Hepatocyte (in vitro differentiated cells): ENCODE data around the gene MAB21L3. TPM values are rescaled to one million over a fixed set of nuclear protein-coding genes. Genes with fewer than 3 reads are reported as not detected.

Experiments
- DNase-seq: peaks from one replicate; pipeline ENCODE4 v3.0.0-alpha.2; 2016; ENCODE audit warnings: low spot score
- H2AFZ ChIP-seq: fragments of 200-600 bp; sonication (generic); 2 replicates; pipeline ENCODE4 v1.6.0; 2016; ENCODE audit warnings: antibody characterized with exemption, mild to moderate bottlenecking
- H3K27ac ChIP-seq: fragments of 200-600 bp; sonication (generic); 2 replicates; pipeline ENCODE4 v1.5.1; 2016; ENCODE audit warnings: mild to moderate bottlenecking
- H3K27me3 ChIP-seq: fragments of 200-600 bp; sonication (generic); 2 replicates; pipeline ENCODE4 v1.6.1; 2016
- H3K36me3 ChIP-seq: fragments of 200-600 bp; sonication (generic); replicated peaks from 2 replicates; pipeline ENCODE4 v1.5.1; 2016; ENCODE audit warnings: low read depth; ENCODE audit not compliant: insufficient read depth
- H3K4me1 ChIP-seq: fragments of 200-600 bp; sonication (generic); 2 replicates; pipeline ENCODE4 v1.5.1; 2016; ENCODE audit warnings: mild to moderate bottlenecking, moderate library complexity; ENCODE audit not compliant: insufficient read depth
- H3K4me2 ChIP-seq: fragments of 200-600 bp; sonication (generic); 2 replicates; pipeline ENCODE4 v1.6.0; 2016
- H3K4me3 ChIP-seq: fragments of 200-600 bp; sonication (generic); 2 replicates; pipeline ENCODE4 v1.5.1; 2016; ENCODE audit warnings: mild to moderate bottlenecking
- H3K79me2 ChIP-seq: fragments of 200-600 bp; sonication (generic); 2 replicates; pipeline ENCODE4 v1.6.0; 2017; ENCODE audit warnings: mild to moderate bottlenecking
- H3K9me2 ChIP-seq: fragments of 200-600 bp; sonication (generic); replicated peaks from 2 replicates; pipeline ENCODE4 v1.6.0; 2017; ENCODE audit warnings: mild to moderate bottlenecking; ENCODE audit not compliant: insufficient read depth
- H3K9me3 ChIP-seq: fragments of 200-600 bp; sonication (generic); 2 replicates; pipeline ENCODE4 v1.5.1; 2016; ENCODE audit warnings: low read depth, mild to moderate bottlenecking
- H4K20me1 ChIP-seq: fragments of 200-600 bp; sonication (generic); 2 replicates; pipeline ENCODE4 v1.6.0; 2016; ENCODE audit warnings: mild to moderate bottlenecking; ENCODE audit not compliant: insufficient read depth, poor library complexity, severe bottlenecking
- EZH2 ChIP-seq: fragments of 200-600 bp; sonication (generic); IDR thresholded peaks from 2 replicates; pipeline ENCODE4 v1.6.1; 2016; ENCODE audit warnings: antibody characterized with exemption, mild to moderate bottlenecking, borderline replicate concordance
- EZH2phosphoT487 ChIP-seq: fragments of 200-600 bp; sonication (generic); IDR thresholded peaks from one replicate; pipeline ENCODE4 v1.6.1; 2018; ENCODE audit warnings: antibody characterized with exemption, mild to moderate bottlenecking, low read depth, moderate library complexity; ENCODE audit not compliant: unreplicated experiment, severe bottlenecking
- WGBS: methylation state at CpG from one replicate; pipeline ENCODE4 v1.1.6; 2016; ENCODE audit warnings: low lambda C conversion rate; ENCODE audit errors: missing lambda C conversion rate; 5-methylcytosine and 5-hydroxymethylcytosine counted together
- polyA plus RNA-seq: library from polyadenylated mRNA; unstranded; fragments of >200 nt; fragmentation: Nextera tagmentation; extraction: Ambion mirVana; gene quantifications from 2 replicates; pipeline ENCODE4 v1.2.1, GENCODE V29; 2016
- total RNA-seq: library from RNA; depleted of rRNA; stranded (reverse); fragments of >200 nt; gene quantifications from 2 replicates; pipeline ENCODE4 v1.2.3, GENCODE V29; 2014
- TF ChIP-seq, protein P1 (sequence below): fragments of 200-600 bp; sonication (generic); IDR thresholded peaks from 2 replicates; pipeline ENCODE4 v1.5.1; 2016; ENCODE audit warnings: antibody characterized with exemption, mild to moderate bottlenecking; ENCODE audit not compliant: poor library complexity

Gene MAB21L3
- total and polyA plus RNA-seq, 2 experiments from 2014 or later: 0.47 to 0.74 TPM

GRCh38 chr1:116115476-116116439 lies 4.6 kb downstream of the MAB21L3 start:
- H3K27ac ChIP-seq: no peak overlapping the region
- no peaks in the 10 kb centered on the region for H3K79me2 ChIP-seq
- H3K9me3 ChIP-seq: no peaks in the 10 kb centered on the region
- H4K20me1 ChIP-seq: no peaks in the 10 kb centered on the region
- WGBS: 85% methylated on average over 4 of the region's 4 CpGs
- no peak overlapping the region for H3K4me2 ChIP-seq
- no peak overlapping the region for H3K4me3 ChIP-seq
- no peaks in the 10 kb centered on the region for H3K27me3 ChIP-seq
- no peak for DNase-seq
- no peaks in the 10 kb centered on the region for H3K36me3 ChIP-seq
- peaks cover 25% of the 10 kb centered on the region for H3K4me1 ChIP-seq
- TF ChIP-seq, protein P1, sequence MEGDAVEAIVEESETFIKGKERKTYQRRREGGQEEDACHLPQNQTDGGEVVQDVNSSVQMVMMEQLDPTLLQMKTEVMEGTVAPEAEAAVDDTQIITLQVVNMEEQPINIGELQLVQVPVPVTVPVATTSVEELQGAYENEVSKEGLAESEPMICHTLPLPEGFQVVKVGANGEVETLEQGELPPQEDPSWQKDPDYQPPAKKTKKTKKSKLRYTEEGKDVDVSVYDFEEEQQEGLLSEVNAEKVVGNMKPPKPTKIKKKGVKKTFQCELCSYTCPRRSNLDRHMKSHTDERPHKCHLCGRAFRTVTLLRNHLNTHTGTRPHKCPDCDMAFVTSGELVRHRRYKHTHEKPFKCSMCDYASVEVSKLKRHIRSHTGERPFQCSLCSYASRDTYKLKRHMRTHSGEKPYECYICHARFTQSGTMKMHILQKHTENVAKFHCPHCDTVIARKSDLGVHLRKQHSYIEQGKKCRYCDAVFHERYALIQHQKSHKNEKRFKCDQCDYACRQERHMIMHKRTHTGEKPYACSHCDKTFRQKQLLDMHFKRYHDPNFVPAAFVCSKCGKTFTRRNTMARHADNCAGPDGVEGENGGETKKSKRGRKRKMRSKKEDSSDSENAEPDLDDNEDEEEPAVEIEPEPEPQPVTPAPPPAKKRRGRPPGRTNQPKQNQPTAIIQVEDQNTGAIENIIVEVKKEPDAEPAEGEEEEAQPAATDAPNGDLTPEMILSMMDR: no peak
- no peak for TF ChIP-seq EZH2
- TF ChIP-seq EZH2phosphoT487: no peak
- no peaks in the 10 kb centered on the region for H3K9me2 ChIP-seq
- no peak overlapping the region for H2AFZ ChIP-seq

GRCh38 chr1:116118471-116118870 lies 7.3 kb downstream of the MAB21L3 start:
- Histone ChIP-seq H3K4me2 (no peak overlapping the region), H4K20me1 (no peaks in the 10 kb centered on the region), H3K9me2 (no peaks in the 10 kb centered on the region), H3K27me3 (no peaks in the 10 kb centered on the region), H3K4me1 (peaks cover 8% of the 10 kb centered on the region), H2AFZ (no peak overlapping the region), H3K79me2 (no peaks in the 10 kb centered on the region), H3K4me3 (no peak overlapping the region), H3K36me3 (no peaks in the 10 kb centered on the region), H3K9me3 (no peaks in the 10 kb centered on the region), H3K27ac (no peak overlapping the region)
- TF ChIP-seq, protein P1: no peak
- DNase-seq: no peak
- WGBS: 83% methylated on average over 3 of the region's 3 CpGs

DNA sequence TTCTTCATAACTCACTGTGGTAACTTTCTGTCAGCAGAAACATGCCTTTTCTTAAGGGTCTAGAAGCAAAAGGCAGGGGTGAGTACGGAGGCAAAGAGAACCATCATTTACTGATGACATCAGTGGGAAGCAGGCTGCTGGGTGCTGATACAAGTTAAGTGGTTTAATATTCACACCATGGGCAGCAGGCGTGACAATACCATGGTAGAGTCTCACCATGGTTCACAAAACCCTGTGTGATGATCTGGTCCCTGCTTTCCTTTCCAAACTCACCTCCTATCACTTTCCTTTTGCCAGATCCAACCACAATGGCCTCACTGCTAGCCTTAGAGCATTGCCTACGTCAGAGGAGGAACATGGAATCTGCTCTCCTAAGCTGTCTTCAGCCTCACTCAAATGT lies 8.7 kb downstream of the MAB21L3 start:
- peaks cover 14% of the 10 kb centered on the region for H3K4me1 ChIP-seq
- H3K4me2 ChIP-seq: no peak overlapping the region
- H3K9me3 ChIP-seq: no peaks in the 10 kb centered on the region
- TF ChIP-seq EZH2phosphoT487 (no peak), EZH2 (no peak)
- TF ChIP-seq, protein P1: no peak
- no peaks in the 10 kb centered on the region for H3K79me2 ChIP-seq
- no peak overlapping the region for H2AFZ ChIP-seq
- H3K36me3 ChIP-seq: no peaks in the 10 kb centered on the region
- H3K27me3 ChIP-seq: no peaks in the 10 kb centered on the region
- 92% methylated on average over 3 of the region's 3 CpGs for WGBS
- no peaks in the 10 kb centered on the region for H4K20me1 ChIP-seq
- no peak for DNase-seq
- H3K9me2 ChIP-seq: no peaks in the 10 kb centered on the region
- no peak overlapping the region for H3K4me3 ChIP-seq
- no peak overlapping the region for H3K27ac ChIP-seq
